SK-N-SH (cell line): ENCODE data around the gene RPS6KC1.
"Not testable (repeated sequence)": the region's sequence is repeated elsewhere in the genome, so short reads cannot be mapped to it uniquely, and the experiment has no call there.

Experiments
- CTCF ChIP-seq: fragments of 200-600 bp; sonication (generic); IDR thresholded peaks from 2 replicates; pipeline ENCODE4 v1.6.1; 2017; ENCODE audit warnings: antibody characterized with exemption, mild to moderate bottlenecking, moderate library complexity
- MEF2A ChIP-seq: IDR thresholded peaks from 2 replicates; pipeline ENCODE4 v1.4.0; 2012; ENCODE audit warnings: low read depth, borderline replicate concordance
- POLR2AphosphoS5 ChIP-seq: IDR thresholded peaks from 2 replicates; pipeline ENCODE4 v1.6.1; 2012; ENCODE audit warnings: low read depth, low read length
- RAD21 ChIP-seq: IDR thresholded peaks from 2 replicates; pipeline ENCODE4 v1.6.1; 2012; ENCODE audit warnings: mild to moderate bottlenecking, low read length
- REST ChIP-seq: IDR thresholded peaks from 2 replicates; pipeline ENCODE4 v1.6.1; 2012; ENCODE audit warnings: mild to moderate bottlenecking, low read depth, low read length, moderate library complexity
- TAF1 ChIP-seq: IDR thresholded peaks from 2 replicates; pipeline ENCODE4 v1.6.1; 2012; ENCODE audit warnings: low read depth, mild to moderate bottlenecking, low read length, moderate library complexity, borderline replicate concordance
- TCF12 ChIP-seq: IDR thresholded peaks from 2 replicates; pipeline ENCODE4 v1.4.0; 2012
- USF2 ChIP-seq: fragments of 150-350 bp; IDR thresholded peaks from 2 replicates; pipeline ENCODE4 v1.6.1; 2017; ENCODE audit warnings: antibody characterized with exemption, low read length, low read depth, borderline replicate concordance

GRCh38 chr1:213219076-213219475 lies 168.0 kb downstream of the RPS6KC1 start:
- TF ChIP-seq REST, TCF12, CTCF, USF2, TAF1, POLR2AphosphoS5, RAD21, MEF2A: not testable (repeated sequence)
